Measurements from ENCODE around the gene DDR2.
"Not testable (repeated sequence)": the region's sequence is repeated elsewhere in the genome, so short reads cannot be mapped to it uniquely, and the experiment has no call there.

DDR2 gene

GRCh38 chr1:162779043-162779442 is 146.8 kb downstream of the DDR2 start:
- no peak for DNase-seq (ENCODE audit: low spot score)

- no peak for DNase-seq (ENCODE audit: low spot score)
Measured at GRCh38 chr1:162782671-162783070, 150.4 kb downstream of the DDR2 start.

GRCh38 chr1:162784926-162785325 is 152.7 kb downstream of the DDR2 start:
- DNase-seq (ENCODE audit: low spot score): not testable (repeated sequence)

GRCh38 chr1:162788783-162789182 is 156.5 kb downstream of the DDR2 start:
- DNase-seq (ENCODE audit: low spot score): not testable (repeated sequence)

- peak; percentile 68 for DNase-seq (ENCODE audit: low spot score)
Measured at GRCh38 chr1:162790303-162790984, 158.2 kb downstream of the DDR2 start, which contains the start of gene HSD17B7. Gene HSD17B7, plus strand, starts transcription at chr1:162790702. Its CDS starts 99 bp downstream, at chr1:162790801.

- not testable (repeated sequence) for DNase-seq (ENCODE audit: low spot score)
Measured at GRCh38 chr1:162790985-162791357, 158.7 kb downstream of the DDR2 start.

GRCh38 chr1:162794284-162794683 is 162.0 kb downstream of the DDR2 start:
- DNase-seq (ENCODE audit: low spot score): not testable (repeated sequence)

- DNase-seq (ENCODE audit: low spot score): not testable (repeated sequence)
Measured at GRCh38 chr1:162796617-162797279, 164.5 kb downstream of the DDR2 start.

- DNase-seq (ENCODE audit: low spot score): peak; percentile 42
Measured at GRCh38 chr1:162799995-162800830, 167.9 kb downstream of the DDR2 start.

- DNase-seq (ENCODE audit: low spot score): not testable (repeated sequence)
Measured at GRCh38 chr1:162807503-162807902, 175.2 kb downstream of the DDR2 start.

- not testable (repeated sequence) for DNase-seq (ENCODE audit: low spot score)
Measured at GRCh38 chr1:162812357-162812756, 180.1 kb downstream of the DDR2 start.

- DNase-seq (ENCODE audit: low spot score): not testable (repeated sequence)
Measured at GRCh38 chr1:162818136-162818535, 185.9 kb downstream of the DDR2 start.

GRCh38 chr1:162818666-162819065 is 186.4 kb downstream of the DDR2 start:
- not testable (repeated sequence) for DNase-seq (ENCODE audit: low spot score)

- DNase-seq (ENCODE audit: low spot score): no peak
Measured at GRCh38 chr1:162822391-162823200, 190.3 kb downstream of the DDR2 start.

- no peak for DNase-seq (ENCODE audit: low spot score)
Measured at GRCh38 chr1:162823231-162823630, 191.0 kb downstream of the DDR2 start.

GRCh38 chr1:162823771-162824525 is 191.7 kb downstream of the DDR2 start:
- no peak for DNase-seq (ENCODE audit: low spot score)

GRCh38 chr1:162829268-162829667 is 197.0 kb downstream of the DDR2 start:
- DNase-seq (ENCODE audit: low spot score): no peak

GRCh38 chr1:162832470-162832869 is 200.2 kb downstream of the DDR2 start:
- DNase-seq (ENCODE audit: low spot score): no peak

- DNase-seq (ENCODE audit: low spot score): no peak
Measured at GRCh38 chr1:162835157-162835899, 203.1 kb downstream of the DDR2 start.

All from hematopoietic multipotent progenitor cell treated with erythropoietin and hydrocortisone succinate and interleukin-3 and kit ligand, for 15 days (in vitro differentiated cells).